Mucosa of descending colon (tissue), 3 donors: ENCODE measurements around the gene THAP5. TPM values are rescaled to one million over a fixed set of nuclear protein-coding genes. Genes with fewer than 3 reads are reported as not detected.

Source experiments
- ATAC-seq: fragments of 200-7000 bp; cut with Tn5 transposase; one replicate; pipeline ENCODE4 v1.9.1; 2020; ENCODE audit warnings: mild to moderate bottlenecking, moderate library complexity
- DNase-seq, 3 donors: peaks; one replicate each; pipeline ENCODE4 v3.0.0-alpha.2; 2020
- H3K36me3 ChIP-seq: fragments of 200-600 bp; one replicate; pipeline ENCODE4 v1.8.0; 2021; ENCODE audit warnings: low read depth, mild to moderate bottlenecking
- H3K4me1 ChIP-seq: fragments of 200-600 bp; one replicate; pipeline ENCODE4 v1.8.0; 2021; ENCODE audit warnings: low read depth, mild to moderate bottlenecking
- H3K4me3 ChIP-seq: fragments of 200-600 bp; one replicate; pipeline ENCODE4 v1.8.0; 2021; ENCODE audit warnings: mild to moderate bottlenecking
- H3K9me3 ChIP-seq: fragments of 200-600 bp; one replicate; pipeline ENCODE4 v1.8.0; 2021; ENCODE audit warnings: mild to moderate bottlenecking
- CTCF ChIP-seq: fragments of 200-600 bp; IDR thresholded peaks from one replicate; pipeline ENCODE4 v1.8.0; 2022; ENCODE audit warnings: antibody characterized with exemption, mild to moderate bottlenecking
- intact Hi-C, 2 donors: fragments of 100-400 bp; cut with DNase I in 1 of 2; cut with micrococcal nuclease in 1 of 2; formaldehyde crosslinking; loops; one replicate each; pipeline versions ENCODE4 v1.11.0 to v1.11.1; 2022; cut with DNase I, micrococcal nuclease
- total RNA-seq, 3 donors: library from RNA; stranded (reverse); fragmentation: NEBNext Ultra II Directional in 2 of 3; extraction: Animal tissue kit (Norgen Biotek cat#: 25700) in 2 of 3; gene quantifications; one replicate each; pipeline versions ENCODE4 v1.2.1 to v1.2.4, GENCODE V29; 2021 to 2023
- donor health status: DM: no; HTN: no; CAD: no; lungs with moderate emphysema.
- donor health status: DM: no; HTN: no; CAD: no.
- donor health status: DM: no; HTN: yes; CAD: no.

The THAP5 gene
- total RNA-seq, 3 donors from 2014 or later = 19.6 to 26.2 (median 20.2) TPM

- Histone ChIP-seq H3K9me3 (no peaks in the 10 kb centered on the region), H3K4me1 (no peaks in the 10 kb centered on the region), H3K36me3 (no peaks in the 10 kb centered on the region), H3K4me3 (no peak overlapping the region)
- DNase-seq (no peak), ATAC-seq (no peak)
- TF ChIP-seq CTCF = no peak
- intact Hi-C loops = no loop called here
Observed at GRCh38 chr7:108589874-108590273, 20.4 kb upstream of the THAP5 start.

- TF ChIP-seq CTCF = no peak
- no peak for ATAC-seq
- intact Hi-C loops = no loop called here
Observed at GRCh38 chr7:108589199-108589598, 19.7 kb upstream of the THAP5 start.

GRCh38 chr7:108586274-108586710 is 16.8 kb upstream of the THAP5 start:
- no peaks in the 10 kb centered on the region for H3K36me3 ChIP-seq
- no peak overlapping the region for H3K4me3 ChIP-seq
- no peak for TF ChIP-seq CTCF
- H3K4me1 ChIP-seq = no peaks in the 10 kb centered on the region
- DNase-seq (no peak), ATAC-seq (no peak)
- no peaks in the 10 kb centered on the region for H3K9me3 ChIP-seq
- intact Hi-C loops = no loop called here

More at GRCh38 chr7:108589199-108589598, 19.7 kb upstream of the THAP5 start:
- Histone ChIP-seq H3K9me3 (no peaks in the 10 kb centered on the region), H3K4me3 (no peak overlapping the region), H3K4me1 (no peaks in the 10 kb centered on the region), H3K36me3 (no peaks in the 10 kb centered on the region)
- no peak for DNase-seq

GRCh38 chr7:108585843-108586242 is 16.3 kb upstream of the THAP5 start:
- no peak for DNase-seq
- H3K36me3 ChIP-seq = no peaks in the 10 kb centered on the region
- TF ChIP-seq CTCF = no peak
- ATAC-seq = no peak
- H3K4me3 ChIP-seq = no peak overlapping the region
- intact Hi-C loops = no loop called here
- H3K9me3 ChIP-seq = no peaks in the 10 kb centered on the region
- no peaks in the 10 kb centered on the region for H3K4me1 ChIP-seq

GRCh38 chr7:108584211-108584610 is 14.7 kb upstream of the THAP5 start:
- no peak overlapping the region for H3K4me3 ChIP-seq
- no peaks in the 10 kb centered on the region for H3K36me3 ChIP-seq
- DNase-seq = no peak
- no peaks in the 10 kb centered on the region for H3K4me1 ChIP-seq
- intact Hi-C loops = no loop called here
- TF ChIP-seq CTCF = no peak
- H3K9me3 ChIP-seq = peaks cover 6% of the 10 kb centered on the region
- ATAC-seq = no peak
